ENCODE data around the gene FUOM.
"Not testable (repeated sequence)": the region's sequence is repeated elsewhere in the genome, so short reads cannot be mapped to it uniquely, and the experiment has no call there.

FUOM gene

DNA sequence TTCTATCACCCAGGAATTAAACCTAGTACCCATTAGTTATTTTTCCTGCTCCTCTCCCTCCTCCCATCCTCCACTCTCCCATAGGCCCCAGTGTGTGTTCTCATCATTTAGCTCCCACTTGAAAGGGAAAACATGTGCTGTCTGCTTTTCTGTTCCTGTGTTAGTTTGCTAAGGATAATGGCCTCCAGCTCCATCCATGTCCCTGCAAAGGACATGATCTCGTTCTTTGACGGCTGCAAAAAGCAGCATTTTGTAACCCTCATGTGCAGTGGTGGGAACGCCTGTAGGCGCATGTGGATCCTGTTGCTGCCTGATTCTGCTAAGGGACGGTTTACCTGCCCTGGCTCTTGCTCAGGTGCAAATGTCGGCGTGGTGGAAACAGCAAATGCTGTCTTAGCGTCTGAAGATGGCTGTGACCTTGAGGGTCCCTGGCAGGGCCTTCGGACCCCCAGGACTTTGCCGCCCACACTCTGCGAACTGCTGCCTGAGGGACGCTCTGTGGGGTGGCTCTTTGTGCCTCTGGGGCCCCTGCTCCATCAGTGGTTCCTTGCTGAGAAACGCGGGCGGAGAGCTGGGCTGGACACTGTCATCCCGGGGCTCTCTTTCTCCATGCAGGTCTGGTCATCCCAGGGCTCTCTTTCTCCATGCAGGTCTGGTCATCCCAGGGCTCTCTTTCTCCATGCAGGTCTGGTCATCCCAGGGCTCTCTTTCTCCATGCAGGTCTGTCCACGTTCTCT lies 30.6 kb upstream of the FUOM start:
- DNase-seq: no peak

DNA sequence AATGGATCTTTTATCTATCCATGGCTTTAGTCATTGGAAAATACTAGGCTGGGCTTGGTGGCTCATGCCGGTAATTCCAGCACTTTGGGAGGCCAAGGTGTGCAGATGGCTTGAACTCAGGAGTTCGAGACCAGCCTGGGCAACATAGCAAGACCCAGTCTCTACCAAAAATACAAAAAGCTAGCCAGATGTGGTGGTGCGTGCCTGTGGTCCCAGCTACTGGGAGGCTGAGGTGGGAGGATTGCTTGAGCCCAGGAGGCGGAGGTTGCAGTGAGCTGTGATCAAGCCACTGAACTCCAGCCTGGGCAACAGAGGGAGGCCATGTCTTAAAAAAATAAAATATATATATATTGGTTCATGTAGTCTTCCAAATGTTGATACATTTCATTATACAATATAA lies 29.1 kb upstream of the FUOM start:
- not testable (repeated sequence) for DNase-seq

DNA sequence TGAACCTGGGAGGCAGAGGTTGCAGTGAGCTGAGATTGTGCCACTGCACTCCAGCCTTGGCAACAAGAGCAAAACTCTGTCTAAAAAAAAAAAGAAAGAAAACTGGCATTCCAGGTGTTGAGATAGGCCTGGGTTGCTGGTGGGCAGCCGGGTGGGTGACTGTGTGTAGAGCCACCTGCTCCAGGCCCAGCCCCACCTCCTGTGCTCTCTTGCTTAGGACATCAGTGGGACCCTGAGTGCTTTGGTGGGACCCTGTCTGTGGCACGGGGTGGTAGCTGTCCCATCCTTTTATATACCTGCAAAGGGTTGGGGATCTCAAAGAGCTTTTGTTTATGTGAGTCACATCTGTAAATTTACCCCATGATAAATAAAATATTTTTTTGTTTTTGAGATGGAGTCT lies 27.4 kb upstream of the FUOM start:
- no peak for DNase-seq

DNA sequence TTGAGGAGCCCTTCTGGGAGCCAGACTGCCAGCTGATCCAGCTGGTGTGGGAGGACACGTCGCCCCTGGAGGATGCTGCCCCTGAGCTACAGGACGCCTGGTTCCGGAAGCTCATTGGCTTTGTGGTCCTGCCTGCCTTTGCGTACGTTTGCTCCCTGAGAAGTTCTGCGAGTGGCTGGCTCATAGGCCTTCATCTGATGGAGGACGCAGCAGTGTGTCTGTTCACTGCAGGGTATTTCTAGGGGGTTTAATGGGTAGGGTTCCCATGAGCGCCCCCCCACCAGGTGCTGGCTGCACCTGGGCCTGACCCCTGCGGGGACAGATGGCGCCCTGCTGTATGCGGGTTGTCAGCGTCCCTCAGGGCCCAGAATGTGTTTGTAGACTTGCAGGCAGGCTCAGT lies 26.3 kb upstream of the FUOM start:
- DNase-seq: no peak

DNA sequence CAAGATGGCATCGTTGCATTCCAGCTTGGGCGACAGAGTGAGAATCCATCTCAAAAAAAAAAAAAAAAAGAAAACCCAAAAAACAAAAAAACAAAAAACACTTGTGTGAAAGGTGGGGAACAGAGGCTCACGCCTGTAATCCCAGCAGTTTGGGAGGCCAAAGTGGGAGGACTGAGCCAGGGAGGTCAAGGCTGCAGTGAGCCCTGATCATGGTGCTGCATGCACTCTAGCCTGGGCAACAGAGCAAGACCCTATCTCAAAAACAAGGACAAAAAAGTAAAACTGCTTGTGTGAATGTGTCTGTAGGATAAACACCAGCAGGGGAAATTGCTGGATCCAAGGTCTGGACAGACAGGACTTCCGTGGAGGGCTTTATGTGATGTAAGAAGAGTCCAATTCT lies 25.7 kb upstream of the FUOM start:
- no peak for DNase-seq

DNA sequence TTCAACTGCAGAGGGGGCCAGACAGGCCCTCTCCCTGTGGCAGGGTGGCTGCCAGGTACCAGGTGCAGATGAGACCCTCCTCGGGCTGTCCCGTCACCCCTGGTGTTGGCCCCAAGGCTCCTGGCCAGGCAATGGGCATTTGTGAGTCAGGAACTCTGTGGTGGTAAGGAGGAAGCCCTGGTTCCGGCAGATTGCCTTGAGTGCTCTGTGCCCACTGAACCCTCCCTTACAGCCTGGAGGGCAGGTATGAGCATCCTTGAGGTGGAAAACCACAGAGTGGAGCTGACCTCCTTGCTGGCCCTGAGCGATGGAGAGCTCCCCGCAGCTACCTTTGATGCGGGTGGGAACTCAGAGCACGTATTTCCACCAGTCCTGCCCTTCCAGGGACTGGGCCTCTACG lies 23.2 kb upstream of the FUOM start:
- DNase-seq: no peak

DNA sequence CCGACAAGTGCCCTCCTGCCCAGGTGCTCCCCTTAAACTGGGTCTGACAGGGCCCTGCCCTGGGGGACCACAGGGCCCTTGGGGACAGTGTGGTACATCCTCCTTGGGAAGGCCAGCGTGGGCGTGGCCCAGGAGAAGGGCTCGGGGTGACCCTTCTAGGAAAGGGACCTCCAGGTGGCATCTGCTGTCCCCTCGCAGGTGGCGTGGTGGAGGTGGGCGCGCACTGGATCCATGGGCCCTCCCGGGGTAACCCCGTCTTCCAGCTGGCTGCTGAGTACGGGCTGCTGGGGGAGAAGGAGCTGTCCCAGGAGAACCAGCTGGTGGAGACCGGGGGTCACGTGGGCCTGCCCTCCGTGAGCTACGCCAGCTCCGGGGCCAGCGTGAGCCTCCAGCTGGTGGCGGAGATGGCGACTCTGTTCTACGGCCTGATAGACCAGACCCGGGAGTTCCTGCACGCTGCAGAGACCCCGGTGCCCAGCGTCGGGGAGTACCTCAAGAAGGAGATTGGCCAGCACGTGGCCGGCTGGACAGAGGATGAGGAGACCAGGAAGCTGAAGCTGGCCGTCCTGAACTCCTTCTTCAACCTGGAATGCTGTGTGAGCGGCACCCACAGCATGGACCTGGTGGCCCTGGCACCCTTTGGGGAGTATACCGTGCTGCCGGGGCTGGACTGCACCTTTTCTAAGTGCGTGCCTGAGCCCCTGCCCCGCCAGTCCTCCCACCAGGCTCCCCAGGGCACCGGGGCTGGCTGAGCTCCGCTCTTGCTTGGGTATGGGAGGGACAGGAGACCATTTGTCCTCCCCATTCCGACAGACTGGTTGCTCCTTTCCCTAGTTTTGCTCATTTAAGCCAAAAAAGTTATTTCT lies 22.2 kb upstream of the FUOM start:
- DNase-seq: no peak

DNA sequence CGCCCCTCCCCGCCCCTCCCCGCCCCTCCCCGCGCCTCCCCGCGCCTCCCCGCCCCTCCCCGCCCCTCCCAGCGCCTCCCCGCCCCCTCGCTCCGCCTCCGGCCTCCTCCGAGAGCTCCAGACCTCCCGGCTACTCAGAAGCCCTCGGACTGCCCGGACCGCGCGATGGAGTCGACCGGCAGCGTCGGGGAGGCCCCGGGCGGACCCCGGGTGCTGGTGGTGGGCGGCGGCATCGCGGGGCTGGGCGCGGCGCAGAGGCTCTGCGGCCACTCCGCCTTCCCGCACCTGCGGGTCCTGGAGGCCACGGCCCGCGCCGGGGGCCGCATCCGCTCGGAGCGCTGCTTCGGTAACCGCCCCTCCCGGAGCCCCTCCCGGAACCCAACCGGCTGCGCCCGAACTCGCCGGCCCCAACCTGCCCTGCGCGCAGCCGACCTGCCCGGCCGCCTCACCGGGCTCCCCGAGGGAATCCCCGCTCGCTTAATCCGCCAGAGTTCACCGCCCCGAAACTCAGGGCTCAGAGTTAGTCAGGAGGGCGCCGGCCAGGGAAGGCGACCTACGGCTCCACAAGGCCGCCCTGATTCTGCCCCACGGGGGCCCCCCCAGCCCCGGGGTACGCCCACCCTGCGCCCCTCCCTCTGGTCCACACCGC lies 21.5 kb upstream of the FUOM start, which contains the start of gene PAOX:
TSS of gene PAOX (plus strand) at position 111 of the 649 bp plus-strand sequence. CDS start at position 166, 55 bp downstream.
- DNase-seq: peak; percentile 69

DNA sequence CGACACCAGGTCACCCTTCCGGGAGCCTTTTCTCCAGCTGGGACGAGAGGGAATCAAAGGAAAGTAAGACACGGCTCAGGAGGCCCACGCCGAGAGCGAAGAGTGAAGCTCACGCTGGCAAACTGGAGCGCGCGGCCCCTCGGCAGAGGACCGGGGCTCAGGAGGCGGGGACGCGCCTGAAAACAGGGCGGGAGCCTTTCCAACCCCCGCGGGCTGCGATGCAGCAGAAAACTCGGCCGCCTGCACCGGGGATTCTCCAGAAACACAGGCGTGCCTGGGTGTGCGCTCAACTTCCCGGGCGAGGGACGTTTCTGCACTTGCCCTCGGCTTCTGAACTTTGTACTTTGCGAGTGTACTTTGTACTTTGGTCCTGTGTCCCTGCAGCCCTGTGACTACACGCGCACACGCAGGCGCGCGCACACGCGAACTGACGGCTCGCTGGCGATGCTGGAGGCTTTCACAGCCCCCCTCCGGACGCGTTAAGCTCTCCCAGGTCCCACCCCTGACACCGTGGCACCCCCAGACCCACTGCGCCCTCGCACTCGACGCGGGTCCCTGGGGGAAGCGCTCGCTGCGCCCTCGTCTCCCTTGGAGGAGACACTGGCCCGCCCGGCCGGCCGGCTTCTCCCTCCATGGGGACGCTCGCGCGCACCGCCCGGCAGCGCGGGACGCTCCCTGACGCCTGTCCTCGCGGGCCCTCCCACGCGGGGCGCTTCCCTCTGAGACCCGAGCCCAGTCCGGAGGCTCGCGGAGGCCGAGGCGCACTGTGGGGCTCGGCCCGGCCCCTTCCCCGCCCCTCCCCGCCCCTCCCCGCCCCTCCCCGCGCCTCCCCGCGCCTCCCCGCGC lies 20.7 kb upstream of the FUOM start:
- peak; percentile 75 for DNase-seq

DNA sequence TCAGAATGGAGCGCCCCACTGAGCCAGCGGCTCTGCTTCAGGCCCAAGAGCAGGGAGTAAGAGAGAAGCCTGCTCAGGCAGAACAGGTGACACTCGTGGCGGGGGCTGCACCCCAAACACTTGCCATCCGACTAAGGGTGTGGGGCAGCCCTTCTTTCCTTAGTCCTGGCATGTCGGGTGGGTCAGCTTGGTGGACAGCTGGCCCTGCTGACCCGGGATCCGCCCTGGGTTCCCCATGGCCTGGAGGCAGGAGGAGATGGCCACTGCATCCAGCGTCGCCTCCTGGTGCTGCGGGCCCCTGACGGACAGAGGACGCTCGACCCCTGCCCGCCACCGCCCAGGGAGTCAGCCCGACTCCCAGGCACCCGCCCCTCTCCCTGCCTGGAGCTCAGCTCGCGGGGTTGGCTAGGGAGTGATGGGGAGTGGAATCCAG lies 20.0 kb upstream of the FUOM start:
- DNase-seq: no peak

DNA sequence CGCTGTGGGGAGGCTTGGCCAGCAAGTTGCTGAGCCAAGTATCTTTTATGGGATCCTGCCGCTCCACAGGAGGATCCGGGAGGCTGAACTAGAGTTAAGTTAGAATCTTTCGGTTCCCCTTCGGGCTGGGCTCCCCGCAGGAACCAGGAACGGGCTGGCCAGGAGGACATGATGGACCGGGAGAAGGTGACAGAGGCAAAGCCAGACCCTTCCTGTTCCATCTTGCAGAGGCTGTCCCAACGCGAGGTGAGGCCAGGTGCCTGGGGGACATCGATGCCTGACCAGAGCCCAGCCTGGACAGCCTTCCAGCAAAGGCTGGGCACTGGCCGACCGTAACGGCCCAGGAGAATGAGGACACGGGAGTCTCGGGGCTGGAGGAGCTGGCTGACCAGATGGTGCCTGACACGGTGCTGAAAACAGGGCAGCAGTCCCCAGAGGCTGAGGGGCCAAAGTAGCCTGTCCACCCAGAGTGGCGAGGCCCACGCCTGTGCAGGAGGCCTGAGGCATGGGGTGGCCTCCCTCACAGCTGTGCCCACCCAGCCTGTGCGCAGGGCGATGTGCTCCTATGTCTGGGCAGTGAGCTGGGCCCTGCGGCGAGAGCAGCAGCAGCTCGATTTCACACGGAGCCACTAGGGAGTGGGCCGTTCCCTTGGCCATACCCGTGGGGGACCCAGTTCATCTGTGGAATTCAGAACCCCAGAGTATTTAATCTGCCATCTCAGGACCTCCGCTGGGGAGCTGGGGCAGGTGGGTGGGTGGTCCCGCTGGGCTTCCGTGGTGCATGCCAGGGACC lies 19.4 kb upstream of the FUOM start:
- DNase-seq: no peak

DNA sequence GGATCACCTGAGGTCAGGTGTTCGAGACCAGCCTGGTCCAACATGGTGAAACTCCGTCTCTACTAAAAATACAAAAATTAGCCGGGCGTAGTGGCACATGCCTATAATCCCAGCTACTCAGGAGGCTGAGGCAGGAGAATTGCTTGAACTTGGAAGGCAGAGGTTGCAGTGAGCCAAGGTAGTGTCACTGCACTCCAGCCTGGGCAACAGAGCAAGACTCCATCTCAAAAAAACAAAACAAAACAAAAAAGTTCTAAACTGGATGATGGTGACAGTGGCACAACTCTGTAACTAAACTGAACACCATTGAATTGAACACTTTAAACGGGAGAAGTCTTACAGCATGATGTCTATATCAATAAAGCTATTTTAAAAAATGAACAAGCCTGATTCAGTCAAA lies 18.4 kb upstream of the FUOM start:
- not testable (repeated sequence) for DNase-seq

DNA sequence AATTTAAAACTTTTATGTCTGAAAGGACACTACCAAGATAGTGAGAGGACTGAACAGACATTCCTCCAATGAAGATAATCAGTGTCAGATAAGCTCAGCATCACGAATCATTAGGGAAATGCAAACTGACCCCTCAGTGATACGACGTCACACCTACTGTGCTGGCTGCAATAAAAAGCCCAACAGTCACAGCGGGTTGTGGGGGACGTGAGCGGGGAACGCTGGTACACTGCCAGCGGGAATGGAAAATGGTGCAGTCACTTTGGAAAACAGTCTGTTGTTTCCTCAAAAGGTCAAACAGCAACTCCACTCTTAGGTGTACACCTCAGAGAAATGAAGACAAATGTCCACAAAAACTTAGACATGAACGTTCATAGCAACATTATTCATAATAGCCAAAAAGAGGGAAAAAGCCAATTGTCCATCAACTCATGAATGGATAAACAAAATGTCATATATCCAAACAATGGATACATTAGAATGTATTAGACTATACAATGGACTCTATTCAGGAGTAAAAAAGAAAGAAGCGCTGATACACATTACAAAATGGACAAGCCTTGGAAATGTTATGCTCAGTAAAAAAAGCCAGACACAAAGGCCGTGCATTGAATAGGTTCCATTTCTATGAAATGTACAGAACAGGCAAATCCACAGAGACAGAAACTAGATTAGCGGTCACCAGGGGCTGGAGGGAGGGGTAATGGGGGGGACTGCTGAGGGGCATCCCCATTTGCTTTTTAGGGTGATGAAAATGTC lies 17.7 kb upstream of the FUOM start:
- DNase-seq: no peak

DNA sequence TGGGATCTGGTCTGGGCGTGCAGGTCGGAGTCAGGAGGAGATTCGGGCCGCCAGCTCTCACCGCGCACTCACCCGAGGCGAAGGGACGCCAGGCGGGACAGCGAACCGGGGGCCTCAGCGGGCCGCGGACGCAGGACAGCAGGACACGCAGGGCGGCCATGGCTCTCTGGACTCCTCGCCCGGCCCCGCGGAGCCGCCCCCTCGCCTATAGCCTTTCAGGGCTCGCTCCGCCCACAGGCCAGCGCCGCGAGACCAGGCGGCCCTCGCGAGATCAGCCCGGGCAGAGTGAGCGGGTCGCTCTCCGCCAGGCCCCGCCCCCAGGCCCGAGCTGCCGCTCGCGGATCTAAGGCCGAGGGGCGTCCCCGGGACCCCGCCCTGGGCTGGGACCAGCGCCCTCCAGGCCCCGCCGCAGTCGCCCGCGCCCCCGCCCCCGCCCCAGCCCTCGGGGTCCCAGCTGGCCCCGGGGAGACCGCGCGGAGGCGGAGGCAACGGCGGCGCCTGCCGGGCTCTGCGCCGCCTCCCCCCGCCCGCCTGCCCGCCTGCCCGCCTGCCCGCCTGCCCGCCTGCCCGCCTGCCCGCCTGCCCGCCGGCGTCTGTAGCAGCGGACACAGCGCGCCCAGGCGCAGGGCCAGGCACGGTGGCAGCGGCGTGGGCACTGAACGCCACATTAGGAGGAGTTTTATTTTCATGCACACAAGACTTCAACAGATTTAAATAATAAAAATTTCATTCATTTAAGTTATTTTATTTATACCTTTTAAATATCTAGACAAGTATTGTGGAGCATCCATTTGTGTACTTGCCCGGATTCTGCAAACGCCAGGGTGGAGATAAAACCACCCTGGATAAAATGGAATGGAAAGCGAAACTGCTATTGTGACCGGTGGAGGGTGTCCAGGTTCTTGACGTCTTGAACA lies 15.6 kb upstream of the FUOM start, which contains the start of gene ECHS1:
TSS of gene ECHS1 (minus strand) at position 181 of the 917 bp plus-strand sequence. CDS start at position 160, 21 bp downstream.
- DNase-seq: peak; percentile 94

DNA sequence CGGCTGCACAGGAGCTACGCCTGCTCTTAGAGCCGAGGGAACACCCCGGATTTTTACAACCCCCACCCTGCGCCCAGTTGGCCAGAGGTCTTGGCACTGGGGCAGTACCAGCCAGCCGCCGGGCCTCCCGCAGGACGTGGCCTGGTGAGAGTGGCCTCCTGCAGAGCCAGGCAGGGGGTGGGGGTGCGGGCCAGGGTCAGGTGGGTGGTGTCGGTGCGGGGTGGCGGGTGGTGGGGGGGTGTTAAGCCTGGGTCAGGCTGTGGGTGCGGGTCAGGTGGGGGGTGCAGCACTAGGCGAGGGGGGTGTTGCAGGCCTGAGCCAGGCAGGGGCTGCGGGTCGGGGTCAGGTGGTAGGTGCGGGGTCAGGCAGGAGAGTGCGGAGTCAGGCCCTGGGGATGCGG lies 14.7 kb upstream of the FUOM start:
- no peak for DNase-seq

DNA sequence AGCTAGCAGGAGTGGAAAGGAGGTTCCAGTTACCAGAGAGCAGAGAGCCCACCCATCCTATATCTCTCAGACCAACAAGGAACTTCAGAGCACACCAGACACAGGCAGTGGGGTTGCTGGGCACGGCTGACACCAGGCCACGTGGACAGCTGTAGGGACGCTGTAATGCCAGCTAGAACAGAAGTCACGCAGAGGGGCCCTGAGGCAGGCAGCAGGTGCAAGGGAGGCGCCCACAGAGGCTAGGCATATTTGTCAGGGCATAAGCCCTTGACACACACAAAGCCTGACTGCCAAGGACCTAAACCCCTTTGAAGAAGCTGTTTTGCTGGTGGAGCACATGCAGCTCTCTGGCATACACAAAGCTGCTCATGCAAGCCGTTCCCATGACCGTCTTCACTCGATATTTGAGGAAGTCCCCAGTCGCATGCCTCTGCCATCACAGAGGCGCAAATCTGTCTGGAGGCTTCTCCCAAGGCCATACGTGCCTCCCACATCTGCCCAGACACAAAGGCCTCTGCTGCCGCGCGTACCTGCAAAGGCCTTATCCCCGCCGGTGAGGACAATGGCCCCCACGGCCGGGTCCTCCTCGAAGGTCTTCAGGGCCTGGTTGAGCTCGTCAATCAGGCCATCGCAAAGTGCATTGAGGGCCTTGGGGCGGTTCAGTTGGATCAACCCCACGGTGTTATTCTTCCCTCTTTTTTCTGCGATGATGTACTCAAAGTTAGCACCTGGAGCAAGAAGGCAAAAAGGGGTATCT lies 12.4 kb upstream of the FUOM start:
- no peak for DNase-seq

DNA sequence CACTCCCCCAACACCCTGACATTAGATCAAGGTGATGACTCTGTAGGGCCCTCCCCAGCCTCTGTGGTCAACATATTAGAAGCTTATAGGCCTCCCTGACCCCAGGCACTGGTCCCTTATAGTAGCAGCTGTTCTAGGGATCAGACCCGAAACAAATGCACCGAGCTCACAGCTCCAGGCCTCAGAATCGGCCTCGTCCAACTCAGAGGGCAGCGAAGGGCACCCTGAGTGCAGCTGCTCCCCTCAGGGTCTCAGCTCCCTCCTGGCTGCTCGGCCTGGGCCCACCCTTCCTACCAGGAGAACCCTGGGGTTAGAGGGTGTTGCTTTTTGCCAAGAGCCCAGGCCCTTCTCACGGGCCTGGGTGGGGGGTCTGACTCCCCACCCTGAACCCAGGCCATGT lies 10.3 kb upstream of the FUOM start:
- no peak for DNase-seq

DNA sequence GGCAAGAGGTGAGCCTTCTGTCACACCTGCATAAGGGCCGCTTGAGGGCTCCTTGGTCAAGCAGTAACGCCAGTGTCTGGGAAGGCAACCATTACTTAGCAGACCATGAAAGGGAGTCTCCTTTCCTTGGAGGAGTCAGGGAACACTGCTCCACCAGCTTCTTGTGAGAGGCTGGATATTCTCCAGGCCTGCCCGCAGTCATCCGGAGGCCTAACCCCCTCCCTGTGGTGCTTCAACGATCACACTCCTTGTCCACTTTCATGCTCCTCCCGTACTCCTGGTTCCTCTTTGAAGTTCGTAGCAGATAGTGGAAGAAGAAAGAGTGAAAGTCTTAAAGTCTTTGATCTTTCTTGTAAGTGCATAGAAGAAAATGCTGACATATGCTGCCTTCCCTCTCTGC lies 9.6 kb upstream of the FUOM start:
- not testable (repeated sequence) for DNase-seq

DNA sequence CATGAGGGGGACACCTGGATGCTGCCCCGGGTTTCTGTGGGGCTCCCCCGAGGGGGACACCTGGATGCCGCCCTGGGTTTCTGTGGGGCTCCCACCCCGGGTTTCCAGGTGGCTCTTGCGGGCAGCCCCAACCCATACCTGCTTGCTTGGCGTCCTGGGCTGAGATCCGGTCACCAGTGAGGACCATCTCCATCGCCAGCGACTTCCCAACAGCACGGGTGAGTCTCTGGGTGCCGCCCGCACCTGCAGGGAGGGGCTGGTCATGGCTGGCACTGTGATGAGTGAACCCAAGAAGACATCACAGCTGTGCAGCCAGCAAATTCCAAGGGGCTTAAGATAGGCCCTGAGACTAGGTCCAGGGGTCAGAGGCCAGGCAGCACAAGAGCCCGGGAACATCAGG lies 8.9 kb upstream of the FUOM start:
- DNase-seq: no peak
